ENCODE results near the gene TRAM2.

TRAM2 gene

DNA sequence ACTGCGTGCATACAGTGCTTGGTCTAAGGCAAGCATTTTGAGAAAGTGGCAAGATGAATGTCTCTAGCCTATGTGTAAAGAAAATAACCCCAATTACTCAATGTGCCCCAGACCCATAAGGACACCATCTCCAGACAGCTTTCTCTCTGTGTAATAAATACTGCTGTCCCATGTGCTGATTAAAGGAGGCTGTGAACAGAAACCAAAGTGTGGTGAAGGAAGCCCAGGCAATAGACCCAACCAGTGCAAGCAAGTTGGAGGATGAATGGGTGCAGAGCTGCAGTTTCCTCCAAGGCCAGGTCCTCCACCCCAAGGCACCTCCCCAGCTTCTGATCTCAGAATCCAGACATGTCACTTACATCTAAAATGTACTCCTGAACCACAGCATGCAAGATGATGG lies 60.6 kb downstream of the TRAM2 start:
- no peak overlapping the region for H4K91ac ChIP-seq (ENCODE audit: low read depth, low read length, poor library complexity)
- peaks cover 2% of the 10 kb centered on the region for H3K79me1 ChIP-seq (ENCODE audit: low read depth, low read length)
- WGBS, 2 donors (ENCODE audit: extremely low coverage in 2 of 2, insufficient read length in 2 of 2, insufficient replicate concordance in 1 of 2): no CpG with 5 or more reads among the region's 1 CpG
- H3K14ac ChIP-seq (ENCODE audit: low read length): no peak overlapping the region
- no peak overlapping the region for H3K9ac ChIP-seq (ENCODE audit: low read depth, low read length, poor library complexity)
- H3K36me3 ChIP-seq (replicated peaks in 1 of 2; ENCODE audit: control insufficient read depth in 2 of 2, insufficient read depth in 2 of 2, low read length in 2 of 2): peaks cover 4 to 50% of the 10 kb centered on the region in 2 donors
- no peak overlapping the region for H3K27ac ChIP-seq (replicated peaks; ENCODE audit: low read length)
- H3K4me2 ChIP-seq (ENCODE audit: insufficient read depth, low read length, poor library complexity, severe bottlenecking): no peak overlapping the region
- DNase-seq (ENCODE audit: low spot score): no peak
- H3K27me3 ChIP-seq (ENCODE audit: control insufficient read depth in 3 of 3, insufficient read depth in 3 of 3, low read depth in 1 of 3, low read length in 3 of 3): no peaks in the 10 kb centered on the region
- H3K4me1 ChIP-seq (ENCODE audit: control insufficient read depth in 2 of 2, insufficient read depth in 1 of 2, low read depth in 1 of 2, low read length in 2 of 2): peaks cover 17 to 27% of the 10 kb centered on the region in 2 donors
- H3K9me3 ChIP-seq (replicated peaks in 1 of 2; ENCODE audit: control insufficient read depth in 2 of 2, insufficient read depth in 1 of 2, low read depth in 1 of 2, low read length in 2 of 2): no peaks in the 10 kb centered on the region
- H3K18ac ChIP-seq (ENCODE audit: low read length): no peak overlapping the region
- no peak overlapping the region for H3K4ac ChIP-seq (ENCODE audit: low read length)
- no peak overlapping the region for H2BK120ac ChIP-seq (ENCODE audit: low read depth, low read length)
- H2BK5ac ChIP-seq (ENCODE audit: low read length): no peak overlapping the region
- no peak overlapping the region for H2AK5ac ChIP-seq (ENCODE audit: low read depth, low read length)
- H2AFZ ChIP-seq (ENCODE audit: low read length): no peak overlapping the region
- no peak overlapping the region for H2BK12ac ChIP-seq (ENCODE audit: low read length)
- no peak overlapping the region for H4K8ac ChIP-seq (ENCODE audit: low read depth, low read length)
- no peak overlapping the region for H3K4me3 ChIP-seq (ENCODE audit: low read length in 2 of 2)
- no peak overlapping the region for H3K23ac ChIP-seq (ENCODE audit: low read depth, low read length, poor library complexity)
- no peak overlapping the region for H2BK15ac ChIP-seq (ENCODE audit: low read length)

DNA sequence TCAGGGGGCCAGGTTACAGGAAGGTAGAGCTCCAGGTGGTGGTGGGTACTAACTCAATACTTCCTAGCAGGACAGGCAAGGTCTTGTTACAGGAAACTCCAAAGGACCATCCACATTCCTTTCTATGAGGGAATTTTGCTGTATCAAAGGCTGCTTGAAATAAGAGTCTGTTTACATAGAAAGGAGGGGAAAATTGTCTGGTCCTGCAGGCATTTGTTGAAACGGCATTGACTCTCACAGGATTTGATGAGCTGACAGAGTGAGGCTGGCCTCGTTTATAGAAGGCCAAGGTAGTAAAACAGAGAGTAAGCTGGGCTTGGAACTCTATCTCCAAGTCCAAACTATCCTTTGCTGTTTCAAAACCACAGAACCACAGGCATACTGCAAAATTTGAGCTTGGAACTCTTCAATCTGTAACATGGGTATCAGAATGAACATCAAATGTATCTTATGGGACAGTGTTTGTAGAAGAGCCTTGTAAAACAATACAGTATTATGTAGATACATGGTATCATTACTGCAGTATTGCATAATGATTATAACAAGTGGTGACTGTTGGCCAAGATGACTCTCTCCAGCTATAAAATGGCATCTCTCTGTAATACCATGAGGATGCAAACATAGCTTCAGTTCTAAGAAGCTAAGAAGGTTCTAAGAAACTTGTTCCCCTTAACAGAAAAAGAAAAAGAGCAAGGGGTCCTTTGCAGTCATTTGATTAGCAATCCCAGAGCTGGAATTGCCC lies 61.5 kb downstream of the TRAM2 start:
- H3K27ac ChIP-seq (replicated peaks; ENCODE audit: low read length): no peak overlapping the region

DNA sequence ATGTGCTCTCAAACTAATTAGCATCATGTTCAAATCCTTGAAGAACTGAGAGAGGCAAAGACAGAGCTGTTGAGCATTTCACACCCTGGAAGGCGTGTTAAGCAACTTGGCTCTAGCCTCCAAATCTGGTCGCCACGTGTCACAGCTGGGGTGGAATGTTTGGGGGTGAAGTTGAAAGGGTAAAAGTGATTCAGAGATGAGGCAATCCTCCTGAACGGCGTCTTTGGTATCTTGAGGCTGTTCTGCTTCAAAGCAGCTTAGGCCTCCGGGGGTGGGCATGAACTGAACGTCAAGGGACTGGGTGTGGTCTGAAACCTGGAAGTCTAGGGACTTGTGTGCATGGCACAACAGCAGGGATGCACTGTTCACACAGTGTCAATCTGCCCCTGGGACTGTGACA lies 62.3 kb downstream of the TRAM2 start:
- no peak overlapping the region for H2BK12ac ChIP-seq (ENCODE audit: low read length)
- H3K18ac ChIP-seq (ENCODE audit: low read length): no peak overlapping the region
- H2AK5ac ChIP-seq (ENCODE audit: low read depth, low read length): no peak overlapping the region
- H3K27me3 ChIP-seq (ENCODE audit: control insufficient read depth in 3 of 3, insufficient read depth in 3 of 3, low read depth in 1 of 3, low read length in 3 of 3): no peaks in the 10 kb centered on the region
- H3K23ac ChIP-seq (ENCODE audit: low read depth, low read length, poor library complexity): no peak overlapping the region
- no peak overlapping the region for H4K8ac ChIP-seq (ENCODE audit: low read depth, low read length)
- DNase-seq (ENCODE audit: low spot score): no peak
- H3K4me3 ChIP-seq (ENCODE audit: low read length in 2 of 2): no peak overlapping the region
- peaks cover 4 to 60% of the 10 kb centered on the region in 2 donors for H3K36me3 ChIP-seq (replicated peaks in 1 of 2; ENCODE audit: control insufficient read depth in 2 of 2, insufficient read depth in 2 of 2, low read length in 2 of 2)
- no peak overlapping the region for H3K4me2 ChIP-seq (ENCODE audit: insufficient read depth, low read length, poor library complexity, severe bottlenecking)
- H3K9ac ChIP-seq (ENCODE audit: low read depth, low read length, poor library complexity): no peak overlapping the region
- H2BK120ac ChIP-seq (ENCODE audit: low read depth, low read length): no peak overlapping the region
- no peak overlapping the region for H3K14ac ChIP-seq (ENCODE audit: low read length)
- no CpG with 5 or more reads among the region's 7 CpGs for WGBS, 2 donors (ENCODE audit: extremely low coverage in 2 of 2, insufficient read length in 2 of 2, insufficient replicate concordance in 1 of 2)
- peaks cover 18 to 27% of the 10 kb centered on the region in 2 donors for H3K4me1 ChIP-seq (ENCODE audit: control insufficient read depth in 2 of 2, insufficient read depth in 1 of 2, low read depth in 1 of 2, low read length in 2 of 2)
- H3K4ac ChIP-seq (ENCODE audit: low read length): no peak overlapping the region
- no peak overlapping the region for H2AFZ ChIP-seq (ENCODE audit: low read length)
- H3K79me1 ChIP-seq (ENCODE audit: low read depth, low read length): peaks cover 2% of the 10 kb centered on the region
- H3K9me3 ChIP-seq (replicated peaks in 1 of 2; ENCODE audit: control insufficient read depth in 2 of 2, insufficient read depth in 1 of 2, low read depth in 1 of 2, low read length in 2 of 2): no peaks in the 10 kb centered on the region
- no peak overlapping the region for H3K27ac ChIP-seq (replicated peaks; ENCODE audit: low read length)
- H2BK5ac ChIP-seq (ENCODE audit: low read length): no peak overlapping the region
- no peak overlapping the region for H2BK15ac ChIP-seq (ENCODE audit: low read length)
- no peak overlapping the region for H4K91ac ChIP-seq (ENCODE audit: low read depth, low read length, poor library complexity)

More for the DNA sequence above, 61.5 kb downstream of the TRAM2 start:
- Histone ChIP-seq H4K8ac (ENCODE audit: low read depth, low read length) (no peak overlapping the region), H2BK5ac (ENCODE audit: low read length) (no peak overlapping the region), H3K18ac (ENCODE audit: low read length) (no peak overlapping the region), H2BK12ac (ENCODE audit: low read length) (no peak overlapping the region), H3K79me1 (ENCODE audit: low read depth, low read length) (peaks cover 2% of the 10 kb centered on the region), H2AFZ (ENCODE audit: low read length) (no peak overlapping the region), H3K36me3 (replicated peaks in 1 of 2; ENCODE audit: control insufficient read depth in 2 of 2, insufficient read depth in 2 of 2, low read length in 2 of 2) (peaks cover 4 to 52% of the 10 kb centered on the region in 2 donors), H3K4ac (ENCODE audit: low read length) (no peak overlapping the region), H3K27me3 (ENCODE audit: control insufficient read depth in 3 of 3, insufficient read depth in 3 of 3, low read depth in 1 of 3, low read length in 3 of 3) (no peaks in the 10 kb centered on the region), H3K9ac (ENCODE audit: low read depth, low read length, poor library complexity) (no peak overlapping the region), H3K4me2 (ENCODE audit: insufficient read depth, low read length, poor library complexity, severe bottlenecking) (no peak overlapping the region), H3K14ac (ENCODE audit: low read length) (no peak overlapping the region), H4K91ac (ENCODE audit: low read depth, low read length, poor library complexity) (no peak overlapping the region), H2AK5ac (ENCODE audit: low read depth, low read length) (no peak overlapping the region), H2BK120ac (ENCODE audit: low read depth, low read length) (no peak overlapping the region), H3K4me1 (ENCODE audit: control insufficient read depth in 2 of 2, insufficient read depth in 1 of 2, low read depth in 1 of 2, low read length in 2 of 2) (peaks cover 18 to 27% of the 10 kb centered on the region in 2 donors), H3K4me3 (ENCODE audit: low read length in 2 of 2) (no peak overlapping the region), H2BK15ac (ENCODE audit: low read length) (no peak overlapping the region), H3K23ac (ENCODE audit: low read depth, low read length, poor library complexity) (no peak overlapping the region), H3K9me3 (replicated peaks in 1 of 2; ENCODE audit: control insufficient read depth in 2 of 2, insufficient read depth in 1 of 2, low read depth in 1 of 2, low read length in 2 of 2) (no peaks in the 10 kb centered on the region)
- no peak for DNase-seq (ENCODE audit: low spot score)
- WGBS, 2 donors (ENCODE audit: extremely low coverage in 2 of 2, insufficient read length in 2 of 2, insufficient replicate concordance in 1 of 2): no CpG with 5 or more reads among the region's 2 CpGs

DNA sequence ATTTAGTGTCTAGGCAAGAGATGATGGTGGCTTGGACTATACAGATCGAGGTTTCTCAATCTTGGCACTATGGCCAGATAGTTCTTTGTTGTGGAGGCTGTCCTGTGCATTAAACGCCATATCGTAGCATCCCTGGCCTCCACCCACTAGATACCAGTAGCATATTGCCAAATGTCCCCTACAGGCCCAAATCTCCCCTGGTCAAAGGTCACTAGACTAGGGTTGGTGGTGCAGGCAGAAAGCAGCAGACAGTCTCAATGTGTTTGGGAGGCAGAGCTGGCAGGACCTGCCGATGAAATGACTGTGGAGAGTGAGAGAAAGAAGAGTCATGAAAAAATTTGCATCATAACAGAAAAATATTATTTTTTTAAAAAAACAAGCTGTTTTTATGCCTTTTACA lies 63.0 kb downstream of the TRAM2 start:
- peaks cover 9 to 67% of the 10 kb centered on the region in 2 donors for H3K36me3 ChIP-seq (replicated peaks in 1 of 2; ENCODE audit: control insufficient read depth in 2 of 2, insufficient read depth in 2 of 2, low read length in 2 of 2)
- no CpG with 5 or more reads among the region's 4 CpGs for WGBS, 2 donors (ENCODE audit: extremely low coverage in 2 of 2, insufficient read length in 2 of 2, insufficient replicate concordance in 1 of 2)
- H3K27ac ChIP-seq (replicated peaks; ENCODE audit: low read length): no peak overlapping the region

More for the DNA sequence above, 63.0 kb downstream of the TRAM2 start:
- no peak overlapping the region for H3K4ac ChIP-seq (ENCODE audit: low read length)
- no peak overlapping the region for H3K4me3 ChIP-seq (ENCODE audit: low read length in 2 of 2)
- H3K4me2 ChIP-seq (ENCODE audit: insufficient read depth, low read length, poor library complexity, severe bottlenecking): no peak overlapping the region
- DNase-seq (ENCODE audit: low spot score): no peak
- H3K79me1 ChIP-seq (ENCODE audit: low read depth, low read length): peaks cover 2% of the 10 kb centered on the region
- no peak overlapping the region for H2BK5ac ChIP-seq (ENCODE audit: low read length)
- H2BK12ac ChIP-seq (ENCODE audit: low read length): no peak overlapping the region
- no peak overlapping the region for H2AK5ac ChIP-seq (ENCODE audit: low read depth, low read length)
- no peak overlapping the region for H3K18ac ChIP-seq (ENCODE audit: low read length)
- H3K27me3 ChIP-seq (ENCODE audit: control insufficient read depth in 3 of 3, insufficient read depth in 3 of 3, low read depth in 1 of 3, low read length in 3 of 3): no peaks in the 10 kb centered on the region
- H2AFZ ChIP-seq (ENCODE audit: low read length): no peak overlapping the region
- no peak overlapping the region for H3K14ac ChIP-seq (ENCODE audit: low read length)
- no peak overlapping the region for H4K8ac ChIP-seq (ENCODE audit: low read depth, low read length)
- no peaks in the 10 kb centered on the region for H3K9me3 ChIP-seq (replicated peaks in 1 of 2; ENCODE audit: control insufficient read depth in 2 of 2, insufficient read depth in 1 of 2, low read depth in 1 of 2, low read length in 2 of 2)
- H2BK15ac ChIP-seq (ENCODE audit: low read length): no peak overlapping the region
- H4K91ac ChIP-seq (ENCODE audit: low read depth, low read length, poor library complexity): no peak overlapping the region
- H3K23ac ChIP-seq (ENCODE audit: low read depth, low read length, poor library complexity): no peak overlapping the region
- H2BK120ac ChIP-seq (ENCODE audit: low read depth, low read length): no peak overlapping the region
- H3K9ac ChIP-seq (ENCODE audit: low read depth, low read length, poor library complexity): no peak overlapping the region
- H3K4me1 ChIP-seq (ENCODE audit: control insufficient read depth in 2 of 2, insufficient read depth in 1 of 2, low read depth in 1 of 2, low read length in 2 of 2): peaks cover 18 to 27% of the 10 kb centered on the region in 2 donors
